ENCODE measurements around the gene HDAC11. TPM values are rescaled to one million over a fixed set of nuclear protein-coding genes. Genes with fewer than 3 reads are reported as not detected.
"Not testable (repeated sequence)": the region's sequence is repeated elsewhere in the genome, so short reads cannot be mapped to it uniquely, and the experiment has no call there.

The HDAC11 gene
- total and polyA plus RNA-seq, 10 of the 15 experiments (the other 5 are each of a cell fraction or from before 2014, with no cell fraction given), result 0.04 to 0.76 (median 0.22) TPM; not detected in 1

GRCh38 chr3:13440204-13440817 is 39.8 kb upstream of the HDAC11 start:
- no peak for TF ChIP-seq SUZ12 (IDR thresholded peaks at IDR 0.05; ENCODE audit: unreplicated experiment)
- TF ChIP-seq KAT2A (conservative IDR thresholded peaks at IDR 0.05; ENCODE audit: control insufficient read depth, low read depth, low read length), result no peak
- TF ChIP-seq PAX8 (IDR thresholded peaks at IDR 0.05), result no peak
- no peak for TF ChIP-seq RAD51 (IDR thresholded peaks at IDR 0.05)
- FAIRE-seq, result no peak
- H3K9ac ChIP-seq (ENCODE audit: control insufficient read depth, insufficient read depth, low read length), result no peak overlapping the region
- no peaks in the 10 kb centered on the region for H3K79me2 ChIP-seq (ENCODE audit: control insufficient read depth, insufficient read depth, low read length)
- intact Hi-C loops (cut with micrococcal nuclease; ENCODE audit: unreplicated experiment) (no loop called here), in situ Hi-C loops (cut with MboI) (no loop called here)
- 27% methylated on average over 4 of the region's 4 CpGs for WGBS (ENCODE audit: insufficient coverage, insufficient replicate concordance, low lambda C conversion rate, missing lambda C conversion rate)
- CTCF ChIA-PET, result no interaction called here
- no peak for DNase-seq (ENCODE audit: low read depth, low spot score)
- no TSS peak for BruUV-seq (replicated peaks)
- ATAC-seq, result no peak
- RAD21 ChIA-PET (ENCODE audit: unreplicated experiment), result interaction anchor here (1.0 kb wide), 2 partner anchors 11 to 12 kb away, joined by 3 to 4 read pairs; no protein-coding TSS in a partner anchor
- no peaks in the 10 kb centered on the region for H3K36me3 ChIP-seq (ENCODE audit: control insufficient read depth in 2 of 2, insufficient read depth in 2 of 2, low read length in 1 of 2)
- POLR2A ChIA-PET, result no interaction called here
- no peak overlapping the region for H2AFZ ChIP-seq (ENCODE audit: control insufficient read depth, low read depth, low read length)
- no peaks in the 10 kb centered on the region for H4K20me1 ChIP-seq (ENCODE audit: control insufficient read depth, insufficient read depth)
- no peak overlapping the region for H3K4me2 ChIP-seq (ENCODE audit: control insufficient read depth, insufficient read depth)
- H3K4me3 ChIP-seq, result no peak overlapping the region
- H3K27me3 ChIP-seq (replicated peaks in 1 of 2; ENCODE audit: control insufficient read depth in 2 of 2, insufficient read depth in 2 of 2, low read length in 1 of 2), result no peaks in the 10 kb centered on the region
- no peaks in the 10 kb centered on the region for H3K4me1 ChIP-seq (ENCODE audit: control insufficient read depth, insufficient read depth, low read length)
- SMC1A ChIA-PET (ENCODE audit: uncharacterized antibody, unreplicated experiment), result interaction anchor here (1.4 kb wide), 1 partner anchor 22 kb away, joined by 4 read pairs; no protein-coding TSS in a partner anchor
- H3K27ac ChIP-seq (ENCODE audit: control insufficient read depth, insufficient read depth), result no peak overlapping the region
- H3K9me3 ChIP-seq (replicated peaks; ENCODE audit: control insufficient read depth, insufficient read depth, low read length), result no peaks in the 10 kb centered on the region

GRCh38 chr3:13442882-13443281 is 37.2 kb upstream of the HDAC11 start:
- 48% methylated on average over 2 of the region's 2 CpGs for whole genome bisulfite sequencing (ENCODE audit: insufficient coverage, insufficient replicate concordance, low lambda C conversion rate, missing lambda C conversion rate)
- H3K4me2 ChIP-seq (ENCODE audit: control insufficient read depth, insufficient read depth); H3K9me3 ChIP-seq (replicated peaks; ENCODE audit: control insufficient read depth, insufficient read depth, low read length); H3K4me3 ChIP-seq; H4K20me1 ChIP-seq (ENCODE audit: control insufficient read depth, insufficient read depth); RAD21 ChIA-PET (ENCODE audit: unreplicated experiment); H3K36me3 ChIP-seq (ENCODE audit: control insufficient read depth in 2 of 2, insufficient read depth in 2 of 2, low read length in 1 of 2); in situ Hi-C loops (cut with MboI); H2AFZ ChIP-seq (ENCODE audit: control insufficient read depth, low read depth, low read length); POLR2A ChIA-PET; H3K27ac ChIP-seq (ENCODE audit: control insufficient read depth, insufficient read depth); H3K27me3 ChIP-seq (replicated peaks in 1 of 2; ENCODE audit: control insufficient read depth in 2 of 2, insufficient read depth in 2 of 2, low read length in 1 of 2); H3K4me1 ChIP-seq (ENCODE audit: control insufficient read depth, insufficient read depth, low read length); intact Hi-C loops (cut with micrococcal nuclease; ENCODE audit: unreplicated experiment); H3K9ac ChIP-seq (ENCODE audit: control insufficient read depth, insufficient read depth, low read length); DNase-seq (ENCODE audit: low read depth, low spot score); ATAC-seq; H3K79me2 ChIP-seq (ENCODE audit: control insufficient read depth, insufficient read depth, low read length); FAIRE-seq; BruUV-seq (replicated peaks): not testable (repeated sequence)
- ChIA-PET CTCF (interaction anchor here (0.9 kb wide), 1 partner anchor 14 kb away, joined by 3 read pairs; no protein-coding TSS in a partner anchor), SMC1A (ENCODE audit: uncharacterized antibody, unreplicated experiment) (interaction anchor here (0.6 to 1.0 kb wide), 3 partner anchors 14 to 503 kb away, joined by 3 read pairs; no protein-coding TSS in a partner anchor)
